GM10847 (cell line): ENCODE measurements around the gene SYNJ2.

Experiments used
- POLR2A ChIP-seq: IDR thresholded peaks from 2 replicates; pipeline ENCODE4 v1.6.1; 2011; ENCODE audit not compliant: insufficient read length; ENCODE audit errors: extremely low read depth

Gene SYNJ2

DNA sequence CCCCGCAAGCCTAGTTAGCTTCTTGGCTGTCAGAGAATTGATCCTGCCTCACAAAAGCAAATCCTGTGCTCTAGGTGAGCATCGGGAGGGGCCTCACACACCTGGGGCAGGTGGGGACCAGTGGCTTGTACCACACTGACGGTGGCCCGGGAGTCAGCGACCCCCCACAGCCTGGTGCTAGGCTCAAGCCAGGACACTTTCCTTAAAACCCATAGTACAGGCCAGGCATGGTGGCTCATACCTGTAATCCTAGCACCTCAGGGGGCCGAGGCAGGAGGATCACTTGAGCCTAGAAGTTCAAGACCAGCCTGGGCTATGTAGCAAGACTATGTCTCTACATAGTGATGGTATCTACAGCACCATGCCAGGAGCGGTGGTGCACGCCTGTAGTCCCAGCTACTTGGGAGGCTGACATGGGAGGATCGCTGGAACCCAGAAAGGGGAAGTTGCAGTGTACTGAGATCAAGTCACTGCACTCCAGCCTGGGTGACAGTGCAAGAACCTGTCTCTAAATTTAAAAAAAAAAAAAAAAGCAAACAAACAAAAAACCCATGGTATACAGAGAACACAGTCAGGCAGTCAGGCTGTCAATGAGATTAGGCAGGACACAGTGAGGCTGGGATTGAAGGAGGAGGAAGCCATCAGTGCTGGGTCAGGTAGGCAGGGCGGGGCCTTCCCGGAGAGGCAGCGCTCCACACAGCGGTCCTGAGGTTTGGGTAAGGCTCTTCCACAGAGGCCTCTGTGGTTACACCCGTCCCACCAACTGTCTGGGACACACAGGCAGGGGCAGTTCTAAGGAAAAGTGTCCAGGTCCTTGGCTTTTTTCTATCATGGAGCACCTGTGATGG, 41.3 kb downstream of the SYNJ2 start:
- no peak for TF ChIP-seq POLR2A

- TF ChIP-seq POLR2A = no peak
These were observed 41.9 kb downstream of the SYNJ2 start for GRCh38 chr6:158023597-158023939.

GRCh38 chr6:158024566-158025297, 43.1 kb downstream of the SYNJ2 start:
- TF ChIP-seq POLR2A = no peak

DNA sequence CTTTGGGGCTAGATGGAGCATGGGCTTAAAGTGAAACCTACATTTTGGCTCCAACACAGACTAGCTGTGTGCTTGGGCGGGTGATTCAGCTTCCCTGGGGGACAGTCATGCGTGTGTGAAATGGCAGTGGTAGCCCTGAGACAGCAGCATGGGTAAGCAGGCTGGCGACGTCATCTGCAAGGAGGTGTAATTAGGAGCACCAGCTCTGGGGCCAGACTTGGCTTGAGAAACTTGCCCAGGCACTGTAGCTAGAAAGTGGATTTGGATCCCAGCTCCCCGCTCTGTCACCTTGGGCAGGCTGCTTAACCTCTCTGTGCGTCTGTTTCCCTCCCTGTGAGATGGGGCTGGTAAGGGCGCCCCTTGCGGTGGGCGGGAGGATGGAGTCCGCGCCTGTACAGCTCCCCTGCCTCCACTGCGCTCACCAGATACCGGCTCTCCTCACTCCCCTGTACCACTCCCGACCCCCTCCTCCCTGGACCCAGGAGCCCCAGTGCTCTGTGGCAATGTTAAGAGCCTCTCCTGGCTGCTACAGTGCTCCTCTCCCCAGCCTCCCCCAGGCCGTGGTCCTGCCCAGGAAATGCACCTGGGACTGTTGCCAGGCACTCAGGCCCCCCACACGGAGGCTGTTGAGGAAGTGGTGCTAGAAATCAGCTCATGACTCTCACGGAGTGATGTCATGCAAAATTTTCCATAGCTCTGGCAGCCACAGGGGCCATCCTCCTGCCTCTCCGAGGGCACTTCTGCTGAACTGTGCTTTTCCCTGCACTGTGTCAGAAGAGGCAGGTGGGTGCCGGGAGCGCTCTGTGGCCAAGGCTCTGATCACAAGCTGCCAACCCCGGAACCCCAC, 44.6 kb downstream of the SYNJ2 start:
- TF ChIP-seq POLR2A = no peak

DNA sequence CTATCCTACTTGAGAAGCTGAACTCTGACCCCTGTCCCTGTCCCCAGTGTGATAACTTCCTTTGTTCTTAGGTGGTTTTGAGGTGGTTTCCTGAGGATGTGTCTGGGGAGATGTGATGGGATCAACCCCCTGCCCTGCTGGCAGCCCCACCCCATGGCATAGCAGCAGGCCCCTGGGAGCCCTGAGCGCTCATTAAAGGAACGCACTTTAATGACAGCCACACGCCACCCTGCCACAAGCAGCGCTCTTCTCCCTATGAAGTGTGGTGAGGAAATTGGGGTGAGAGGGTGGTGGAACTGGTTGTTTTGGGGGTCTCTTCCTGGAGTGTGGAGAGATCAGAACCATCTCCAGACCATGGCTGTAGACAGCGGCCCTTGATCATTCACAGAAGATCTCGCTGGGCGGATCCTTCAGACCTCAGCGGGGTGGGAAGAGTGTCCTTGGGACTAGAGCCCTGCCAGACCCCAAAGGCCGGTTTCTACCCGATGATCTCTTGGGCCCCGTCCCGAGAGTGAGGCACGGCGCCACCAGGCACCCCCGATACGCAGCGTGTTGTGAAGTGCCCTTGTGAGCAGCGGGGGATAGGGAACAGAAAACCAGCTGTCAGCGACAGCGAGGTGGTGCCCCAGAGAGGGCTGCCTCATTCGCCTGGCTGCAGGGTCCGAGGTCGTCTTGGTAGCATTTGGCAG, 45.4 kb downstream of the SYNJ2 start:
- TF ChIP-seq POLR2A = no peak

DNA sequence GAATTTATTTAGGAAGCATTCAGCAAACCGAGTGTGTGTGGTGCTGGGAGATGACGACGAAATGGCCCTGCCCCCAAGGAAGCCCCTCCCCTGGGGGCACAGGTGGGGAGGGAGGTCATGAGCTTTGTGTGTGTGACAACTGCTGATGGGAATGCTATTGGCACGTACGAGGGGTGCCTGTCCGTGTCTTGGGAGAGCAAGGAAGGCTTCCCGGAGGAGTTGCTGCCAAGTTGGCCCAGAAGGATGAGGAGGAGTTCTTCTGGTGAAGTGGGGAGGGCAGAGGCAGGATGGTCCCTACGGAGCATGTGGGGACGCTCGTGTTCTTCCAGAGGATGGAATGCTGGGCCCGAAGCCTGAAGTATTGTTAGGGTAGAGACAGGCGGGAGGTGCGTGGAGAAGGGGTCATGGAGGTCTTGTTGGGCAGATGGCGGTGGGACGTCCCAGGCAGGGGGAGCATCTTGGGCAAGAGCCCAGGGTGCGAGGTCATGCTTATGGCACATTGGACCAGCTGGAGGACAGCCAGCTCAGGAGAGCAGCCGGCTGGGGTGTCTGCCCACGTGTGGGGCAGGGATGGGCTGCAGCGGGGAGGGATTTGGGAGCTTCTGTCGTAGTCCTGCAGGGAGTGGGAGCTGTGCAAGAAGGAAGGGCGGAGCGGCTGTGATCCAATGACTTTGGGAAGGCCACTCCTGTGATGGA, 46.1 kb downstream of the SYNJ2 start:
- TF ChIP-seq POLR2A = no peak

GRCh38 chr6:158028421-158028820, 46.8 kb downstream of the SYNJ2 start:
- no peak for TF ChIP-seq POLR2A

- TF ChIP-seq POLR2A = no peak
These were observed 47.2 kb downstream of the SYNJ2 start for GRCh38 chr6:158028876-158029275.

- TF ChIP-seq POLR2A = no peak
These were observed 48.1 kb downstream of the SYNJ2 start for GRCh38 chr6:158029668-158030230.

DNA sequence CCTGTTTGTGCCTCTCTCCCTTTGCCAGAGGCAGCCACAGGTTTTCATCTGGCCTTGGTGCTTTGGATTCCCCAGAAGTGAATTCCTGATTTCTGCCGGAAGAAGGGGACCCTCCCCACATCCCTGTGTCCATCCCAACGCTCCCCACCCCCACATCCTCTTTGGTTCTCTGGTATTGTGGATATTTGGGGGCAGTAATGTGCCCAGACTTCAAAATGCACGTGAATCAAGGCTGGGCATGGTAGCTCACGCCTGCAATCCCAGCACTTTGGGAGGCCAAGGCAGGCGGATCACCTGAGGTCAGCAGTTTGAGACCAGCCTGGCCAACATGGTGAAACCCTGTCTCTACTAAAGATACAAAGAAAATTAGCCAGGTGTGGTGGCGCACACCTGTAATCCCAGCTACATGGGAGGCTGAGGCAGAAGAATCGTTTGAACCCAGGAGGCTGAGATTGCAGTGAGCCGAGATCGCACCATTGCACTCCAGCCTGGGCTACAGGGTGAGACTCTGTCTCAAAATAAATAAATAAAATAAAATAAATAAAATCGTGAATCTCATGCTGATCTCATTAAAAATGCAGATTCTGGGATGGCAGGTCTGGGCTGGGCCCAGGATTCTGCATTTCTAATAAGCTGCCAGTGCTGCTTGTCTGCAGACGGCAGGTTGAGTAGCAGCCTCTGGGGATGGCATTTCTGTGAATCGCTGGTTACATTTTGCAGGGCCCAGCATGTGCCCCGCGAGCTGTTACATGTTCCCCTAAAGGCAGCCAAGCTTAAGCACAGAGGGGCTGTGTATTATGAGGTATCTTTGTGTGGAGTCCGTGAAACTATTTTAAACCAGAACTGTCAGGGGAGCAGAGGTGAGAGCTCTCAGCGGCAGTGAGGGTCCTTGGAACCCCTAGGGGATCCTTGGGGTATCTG, 49.0 kb downstream of the SYNJ2 start:
- no peak for TF ChIP-seq POLR2A

GRCh38 chr6:158031381-158032353, 50.0 kb downstream of the SYNJ2 start:
- no peak for TF ChIP-seq POLR2A

- no peak for TF ChIP-seq POLR2A
These were observed 50.7 kb downstream of the SYNJ2 start for GRCh38 chr6:158032354-158032733.
